HFFc6 (cell line): ENCODE results near the gene TRIM71. TPM values are rescaled to one million over a fixed set of nuclear protein-coding genes. Genes with fewer than 3 reads are reported as not detected.

Experiments used
- DNase-seq: peaks from one replicate; pipeline ENCODE4 v3.0.0-alpha.2; 2018
- H3K27ac Mint-ChIP-seq: 2 replicates; pipeline ENCODE4 v1.8.0; 2020; ENCODE audit warnings: mild to moderate bottlenecking, mixed read lengths
- H3K27me3 Mint-ChIP-seq: 2 replicates; pipeline ENCODE4 v1.8.0; 2021; ENCODE audit warnings: mild to moderate bottlenecking, moderate library complexity, mixed read lengths; ENCODE audit not compliant: insufficient read depth
- H3K36me3 Mint-ChIP-seq: 2 replicates; pipeline ENCODE4 v1.8.0; 2021; ENCODE audit warnings: low read depth, mixed read lengths
- H3K4me1 Mint-ChIP-seq: 2 replicates; pipeline ENCODE4 v1.8.0; 2020; ENCODE audit warnings: low read depth, mixed read lengths
- H3K4me3 Mint-ChIP-seq: 2 replicates; pipeline ENCODE4 v1.8.0; 2020; ENCODE audit warnings: mild to moderate bottlenecking, moderate library complexity, mixed read lengths
- H3K9me3 Mint-ChIP-seq: 2 replicates; pipeline ENCODE4 v1.8.0; 2020; ENCODE audit warnings: mild to moderate bottlenecking, mixed read lengths
- total RNA-seq, 6 experiments: library from RNA; stranded (reverse); fragmentation: NEBNext Ultra II Directional; extraction: Animal tissue kit (Norgen Biotek cat#: 25700); gene quantifications; 2 replicates in 1 of 6; 3 replicates in 5 of 6; pipeline ENCODE4 v1.2.3, GENCODE V29; 2021
- TF ChIP-seq, protein P1 (sequence below): fragments of 200-600 bp; sonication (generic); IDR thresholded peaks from 2 replicates; pipeline ENCODE4 v1.5.0; 2021; ENCODE audit warnings: antibody characterized with exemption, mild to moderate bottlenecking

Gene TRIM71
- total RNA-seq, 6 experiments from 2014 or later: not detected

DNA sequence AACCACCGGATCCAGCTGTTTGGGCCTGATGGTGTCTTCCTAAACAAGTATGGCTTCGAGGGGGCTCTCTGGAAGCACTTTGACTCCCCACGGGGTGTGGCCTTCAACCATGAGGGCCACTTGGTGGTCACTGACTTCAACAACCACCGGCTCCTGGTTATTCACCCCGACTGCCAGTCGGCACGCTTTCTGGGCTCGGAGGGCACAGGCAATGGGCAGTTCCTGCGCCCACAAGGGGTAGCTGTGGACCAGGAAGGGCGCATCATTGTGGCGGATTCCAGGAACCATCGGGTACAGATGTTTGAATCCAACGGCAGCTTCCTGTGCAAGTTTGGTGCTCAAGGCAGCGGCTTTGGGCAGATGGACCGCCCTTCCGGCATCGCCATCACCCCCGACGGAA is 73.6 kb downstream of the TRIM71 start:
- Mint-ChIP-seq H3K36me3 (no peaks in the 10 kb centered on the region), H3K4me3 (no peak overlapping the region), H3K27ac (no peak overlapping the region), H3K9me3 (no peaks in the 10 kb centered on the region), H3K4me1 (no peaks in the 10 kb centered on the region), H3K27me3 (peaks cover 48% of the 10 kb centered on the region)
- no peak for DNase-seq
- TF ChIP-seq, protein P1, sequence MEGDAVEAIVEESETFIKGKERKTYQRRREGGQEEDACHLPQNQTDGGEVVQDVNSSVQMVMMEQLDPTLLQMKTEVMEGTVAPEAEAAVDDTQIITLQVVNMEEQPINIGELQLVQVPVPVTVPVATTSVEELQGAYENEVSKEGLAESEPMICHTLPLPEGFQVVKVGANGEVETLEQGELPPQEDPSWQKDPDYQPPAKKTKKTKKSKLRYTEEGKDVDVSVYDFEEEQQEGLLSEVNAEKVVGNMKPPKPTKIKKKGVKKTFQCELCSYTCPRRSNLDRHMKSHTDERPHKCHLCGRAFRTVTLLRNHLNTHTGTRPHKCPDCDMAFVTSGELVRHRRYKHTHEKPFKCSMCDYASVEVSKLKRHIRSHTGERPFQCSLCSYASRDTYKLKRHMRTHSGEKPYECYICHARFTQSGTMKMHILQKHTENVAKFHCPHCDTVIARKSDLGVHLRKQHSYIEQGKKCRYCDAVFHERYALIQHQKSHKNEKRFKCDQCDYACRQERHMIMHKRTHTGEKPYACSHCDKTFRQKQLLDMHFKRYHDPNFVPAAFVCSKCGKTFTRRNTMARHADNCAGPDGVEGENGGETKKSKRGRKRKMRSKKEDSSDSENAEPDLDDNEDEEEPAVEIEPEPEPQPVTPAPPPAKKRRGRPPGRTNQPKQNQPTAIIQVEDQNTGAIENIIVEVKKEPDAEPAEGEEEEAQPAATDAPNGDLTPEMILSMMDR: no peak

DNA sequence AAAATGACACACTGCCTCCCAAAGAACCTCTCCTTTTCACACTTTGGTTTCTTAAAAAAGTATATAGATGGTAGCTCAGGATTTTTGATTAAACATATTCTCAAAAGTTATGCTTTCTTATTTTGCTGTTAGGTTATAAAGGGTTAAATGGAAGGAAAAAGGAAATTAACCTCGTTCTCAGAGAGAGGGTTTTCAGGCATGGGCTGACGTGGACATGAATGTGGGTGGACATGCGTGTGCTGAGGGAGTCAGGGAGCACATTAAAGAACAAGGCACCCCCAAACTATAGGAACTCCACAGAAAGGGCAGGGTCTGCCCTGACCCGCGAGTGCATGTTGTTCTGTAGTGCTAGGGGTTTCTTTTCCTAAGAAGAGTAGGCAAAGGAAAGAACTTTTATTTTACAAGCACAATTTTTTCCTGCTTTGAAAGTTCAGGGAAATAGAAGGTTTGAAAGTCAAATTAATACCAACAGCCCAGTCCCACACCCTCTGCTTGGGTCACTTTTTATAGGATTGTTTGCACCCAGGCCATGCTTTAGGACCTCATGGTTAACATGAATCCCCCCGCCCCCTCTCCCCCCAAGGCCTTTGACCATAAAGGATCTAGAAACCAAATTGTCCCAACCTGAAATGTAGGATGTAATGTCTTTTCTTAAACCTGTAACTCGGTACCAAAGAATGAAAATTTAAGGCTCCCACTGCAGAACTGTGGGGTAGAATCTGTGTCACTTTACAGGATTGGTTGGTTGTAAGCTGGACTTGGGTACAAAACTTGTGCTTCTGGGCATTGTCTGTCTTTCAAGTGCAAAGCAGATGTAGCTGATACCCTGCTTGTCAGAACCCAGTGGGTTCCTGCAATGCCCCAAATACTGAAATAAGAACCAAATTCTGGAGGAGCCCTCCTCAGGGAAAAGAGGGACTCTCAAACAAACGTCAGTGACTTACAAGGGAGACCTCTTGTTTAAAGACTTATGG is 75.1 kb downstream of the TRIM71 start:
- TF ChIP-seq, protein P1: no peak
- peaks cover 50% of the 10 kb centered on the region for H3K27me3 Mint-ChIP-seq
- H3K36me3 Mint-ChIP-seq: no peaks in the 10 kb centered on the region
- no peaks in the 10 kb centered on the region for H3K9me3 Mint-ChIP-seq
- no peaks in the 10 kb centered on the region for H3K4me1 Mint-ChIP-seq
- no peak for DNase-seq
- no peak overlapping the region for H3K27ac Mint-ChIP-seq
- H3K4me3 Mint-ChIP-seq: no peak overlapping the region

DNA sequence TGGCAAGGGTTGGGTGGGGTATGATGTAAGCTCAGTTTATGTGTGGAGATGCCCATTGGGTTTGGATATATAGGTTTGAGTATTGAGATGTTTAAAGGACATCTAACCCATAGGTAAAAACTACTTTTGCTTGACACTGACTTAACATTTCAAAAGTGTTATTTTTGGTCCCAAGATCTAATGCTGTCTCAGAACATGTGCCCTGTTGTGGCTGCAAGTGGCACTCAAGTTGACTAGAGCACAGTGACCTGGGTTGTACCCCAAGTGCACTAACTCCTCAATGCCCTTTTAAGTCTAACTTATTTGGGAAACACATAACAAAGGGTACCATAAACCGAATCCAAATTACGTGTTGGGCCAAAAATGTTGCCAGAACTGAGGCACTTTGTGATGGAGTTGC is 77.2 kb downstream of the TRIM71 start:
- H3K27ac Mint-ChIP-seq: no peak overlapping the region

DNA sequence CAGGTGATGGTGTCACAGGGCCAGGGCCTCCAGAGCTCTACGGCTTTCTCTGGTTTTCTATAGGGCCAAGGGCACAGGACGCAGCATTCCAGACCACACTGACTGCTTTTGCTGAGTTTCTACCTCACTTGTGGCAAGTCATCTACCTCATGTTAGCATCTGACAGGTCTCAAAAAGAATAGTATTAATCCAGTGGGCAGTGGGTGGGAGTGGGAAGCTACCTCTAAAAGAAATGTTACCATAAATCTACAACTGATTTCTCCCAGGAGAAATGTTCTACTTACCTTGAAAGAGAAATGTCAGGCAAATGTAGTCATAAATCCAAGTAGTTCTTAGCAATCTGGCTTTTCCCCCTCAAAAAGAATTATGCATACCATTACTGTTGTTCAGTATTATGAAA is 77.9 kb downstream of the TRIM71 start:
- Mint-ChIP-seq H3K36me3 (no peaks in the 10 kb centered on the region), H3K27ac (no peak overlapping the region), H3K4me3 (no peak overlapping the region), H3K4me1 (no peaks in the 10 kb centered on the region), H3K27me3 (peaks cover 60% of the 10 kb centered on the region), H3K9me3 (no peaks in the 10 kb centered on the region)
- TF ChIP-seq, protein P1: no peak
- DNase-seq: no peak

More for the DNA sequence above, 77.2 kb downstream of the TRIM71 start:
- DNase-seq: no peak
- Mint-ChIP-seq H3K36me3 (no peaks in the 10 kb centered on the region), H3K4me1 (no peaks in the 10 kb centered on the region), H3K9me3 (no peaks in the 10 kb centered on the region), H3K4me3 (no peak overlapping the region), H3K27me3 (peaks cover 60% of the 10 kb centered on the region)
- TF ChIP-seq, protein P1: no peak

DNA sequence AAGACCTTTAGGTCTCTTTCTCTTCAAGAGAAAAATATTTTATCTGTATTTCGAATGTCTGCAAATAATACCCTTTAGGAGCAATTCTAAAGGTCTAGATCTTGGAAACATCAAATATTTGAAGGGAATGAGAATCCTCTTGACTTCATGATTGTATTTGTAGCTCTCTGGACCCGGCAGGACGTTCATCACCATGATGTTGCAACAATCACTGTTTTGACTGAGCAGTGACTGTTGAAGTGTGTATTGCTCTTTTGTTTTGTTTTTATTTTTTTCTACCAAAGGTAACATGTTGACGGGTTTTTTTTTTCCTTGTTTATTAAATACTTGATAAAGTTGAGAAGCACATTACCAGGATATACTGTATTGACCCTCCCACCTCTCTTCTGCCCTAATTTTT is 78.3 kb downstream of the TRIM71 start:
- no peak overlapping the region for H3K27ac Mint-ChIP-seq
- TF ChIP-seq, protein P1: no peak
- DNase-seq: no peak
- H3K27me3 Mint-ChIP-seq: peaks cover 60% of the 10 kb centered on the region
- peaks cover 3% of the 10 kb centered on the region; the same call in 1 of the 2 replicates for H3K4me1 Mint-ChIP-seq
- H3K4me3 Mint-ChIP-seq: no peak overlapping the region
- no peaks in the 10 kb centered on the region for H3K36me3 Mint-ChIP-seq
- H3K9me3 Mint-ChIP-seq: no peaks in the 10 kb centered on the region
